PC-3 (cell line): ENCODE results near the gene PTGS1. TPM values are rescaled to one million over a fixed set of nuclear protein-coding genes. Genes with fewer than 3 reads are reported as not detected.

Experiments
- ATAC-seq: fragments of 200-7000 bp; cut with Tn5 transposase; 2 replicates; pipeline ENCODE4 v1.9.1; 2020; ENCODE audit warnings: mild to moderate bottlenecking, moderate library complexity
- BruUV-seq: library from RNA; stranded (reverse); fragments of 400-500 nt; replicated peaks from 2 replicates; lab custom pipeline; 2021; lab: Mats Ljungman, UMichigan
- CTCF ChIA-PET: fragments of 300-600 bp; sonication (Branson Sonifier 250); formaldehyde crosslinking; loops from one replicate; lab custom pipeline; 2022; ENCODE audit warnings: antibody characterized with exemption; lab: Charles Lee
- POLR2A ChIA-PET: fragments of 300-600 bp; sonication (Branson Sonifier 250); formaldehyde crosslinking; loops from one replicate; lab custom pipeline; 2022; ENCODE audit warnings: antibody characterized with exemption; ENCODE audit not compliant: unreplicated experiment; lab: Charles Lee
- DNase-seq: peaks from one replicate; pipeline ENCODE4 v3.0.0-alpha.2; 2015
- H2AFZ ChIP-seq: fragments of 300-600 bp; sonication (generic); 2 replicates; pipeline ENCODE4 v1.6.0; 2016; ENCODE audit warnings: antibody characterized with exemption, low read length
- H3F3A ChIP-seq: fragments of 300-600 bp; sonication (generic); one replicate; pipeline ENCODE4 v1.6.0; 2017; ENCODE audit warnings: antibody characterized with exemption, low read length, control low read depth, mild to moderate bottlenecking; ENCODE audit not compliant: unreplicated experiment
- H3K27ac ChIP-seq: fragments of 300-600 bp; sonication (generic); 2 replicates; pipeline ENCODE4 v1.5.1; 2016; ENCODE audit warnings: mild to moderate bottlenecking, low read length
- H3K27me3 ChIP-seq: fragments of 300-600 bp; sonication (generic); 2 replicates; pipeline ENCODE4 v1.6.1; 2016; ENCODE audit warnings: low read length, mixed read lengths
- H3K36me3 ChIP-seq: fragments of 300-600 bp; sonication (generic); 2 replicates; pipeline ENCODE4 v1.6.1; 2016; ENCODE audit warnings: low read depth, mixed run types, low read length, mixed read lengths
- H3K4me1 ChIP-seq: fragments of 300-600 bp; sonication (generic); 2 replicates; pipeline ENCODE4 v1.5.1; 2016; ENCODE audit warnings: low read length; ENCODE audit not compliant: insufficient read depth
- H3K4me2 ChIP-seq: fragments of 300-600 bp; sonication (generic); 2 replicates; pipeline ENCODE4 v1.6.0; 2016; ENCODE audit warnings: low read length
- H3K4me3 ChIP-seq: fragments of 300-600 bp; sonication (generic); 2 replicates; pipeline ENCODE4 v1.5.1; 2016; ENCODE audit warnings: mild to moderate bottlenecking, low read length, mixed read lengths
- H3K79me2 ChIP-seq: fragments of 300-600 bp; sonication (generic); 2 replicates; pipeline ENCODE4 v1.6.1; 2017; ENCODE audit warnings: low read length, mixed read lengths
- H3K9ac ChIP-seq: fragments of 300-600 bp; sonication (generic); 2 replicates; pipeline ENCODE4 v1.6.0; 2016; ENCODE audit warnings: mild to moderate bottlenecking, low read length
- H3K9me2 ChIP-seq: fragments of 300-600 bp; sonication (generic); replicated peaks from 2 replicates; pipeline ENCODE4 v1.6.1; 2016; ENCODE audit warnings: mixed run types, low read length, mixed read lengths
- H3K9me3 ChIP-seq: fragments of 300-600 bp; sonication (generic); 2 replicates; pipeline ENCODE4 v1.6.1; 2016; ENCODE audit warnings: low read length, mixed read lengths
- H4K20me1 ChIP-seq: fragments of 300-600 bp; sonication (generic); 2 replicates; pipeline ENCODE4 v1.6.1; 2016; ENCODE audit warnings: low read length, mixed read lengths
- CTCF ChIP-seq: fragments of 300-600 bp; sonication (generic); conservative IDR thresholded peaks from 2 replicates; pipeline ENCODE4 v1.5.1; 2017; ENCODE audit warnings: antibody characterized with exemption, low read depth, mild to moderate bottlenecking, low read length
- EZH2 ChIP-seq: fragments of 300-600 bp; sonication (generic); IDR thresholded peaks from one replicate; pipeline ENCODE4 v1.6.1; 2017; ENCODE audit warnings: antibody characterized with exemption, mild to moderate bottlenecking, low read length; ENCODE audit not compliant: unreplicated experiment
- EZH2phosphoT487 ChIP-seq: fragments of 300-600 bp; sonication (generic); IDR thresholded peaks from 2 replicates; pipeline ENCODE4 v1.6.1; 2018; ENCODE audit warnings: mild to moderate bottlenecking, antibody characterized with exemption, low read length, borderline replicate concordance
- intact Hi-C: fragments of 100-400 bp; cut with micrococcal nuclease; formaldehyde crosslinking; loops from 2 replicates; pipeline ENCODE4 v1.9.0; 2023
- total RNA-seq: library from RNA; depleted of rRNA; stranded (reverse); fragments of >200 nt; gene quantifications from 2 replicates; pipeline ENCODE4 v1.2.3, GENCODE V29; 2014

The PTGS1 gene
- total RNA-seq, 1 experiment from 2014 or later = 0.44 TPM

GRCh38 chr9:122331523-122331927 lies 39.3 kb upstream of the PTGS1 start:
- ATAC-seq (no peak), DNase-seq (no peak)
- ChIA-PET POLR2A (no interaction called here), CTCF (no interaction called here)
- Histone ChIP-seq H3K9me3 (no peaks in the 10 kb centered on the region), H3K4me2 (no peak overlapping the region), H3K9ac (no peak overlapping the region), H3K36me3 (no peaks in the 10 kb centered on the region), H3K27ac (no peak overlapping the region), H3F3A (no peaks in the 10 kb centered on the region), H3K79me2 (no peaks in the 10 kb centered on the region), H3K9me2 (no peaks in the 10 kb centered on the region), H3K27me3 (no peaks in the 10 kb centered on the region), H3K4me3 (no peak overlapping the region), H2AFZ (no peak overlapping the region), H4K20me1 (no peaks in the 10 kb centered on the region), H3K4me1 (no peaks in the 10 kb centered on the region)
- intact Hi-C loops = no loop called here
- TF ChIP-seq EZH2 = no peak
- no peak for TF ChIP-seq EZH2phosphoT487
- TF ChIP-seq CTCF = no peak
- no TSS peak for BruUV-seq

- no peaks in the 10 kb centered on the region for H3K36me3 ChIP-seq
- H3K4me1 ChIP-seq = no peaks in the 10 kb centered on the region
- H3K4me3 ChIP-seq = no peak overlapping the region
- no peak overlapping the region for H3K9ac ChIP-seq
- H3K79me2 ChIP-seq = no peaks in the 10 kb centered on the region
- H4K20me1 ChIP-seq = no peaks in the 10 kb centered on the region
- BruUV-seq = no TSS peak
- H3K9me3 ChIP-seq = no peaks in the 10 kb centered on the region
- H3K4me2 ChIP-seq = no peak overlapping the region
- H2AFZ ChIP-seq = no peak overlapping the region
- no peak overlapping the region for H3K27ac ChIP-seq
- H3K27me3 ChIP-seq = no peaks in the 10 kb centered on the region
- POLR2A ChIA-PET = no interaction called here
- ATAC-seq = no peak
- DNase-seq = no peak
- H3F3A ChIP-seq = no peaks in the 10 kb centered on the region
- TF ChIP-seq EZH2phosphoT487 (no peak), EZH2 (no peak), CTCF (no peak)
- no peaks in the 10 kb centered on the region for H3K9me2 ChIP-seq
- intact Hi-C loops = no loop called here
- CTCF ChIA-PET = no interaction called here
Observed at GRCh38 chr9:122332083-122332482, 38.7 kb upstream of the PTGS1 start.

- no peaks in the 10 kb centered on the region for H3K9me3 ChIP-seq
- H3K4me1 ChIP-seq = no peaks in the 10 kb centered on the region
- ChIA-PET CTCF (no interaction called here), POLR2A (no interaction called here)
- no peak overlapping the region for H3K4me2 ChIP-seq
- ATAC-seq (no peak), DNase-seq (no peak)
- TF ChIP-seq CTCF (no peak), EZH2 (no peak)
- H3F3A ChIP-seq = no peaks in the 10 kb centered on the region
- no peaks in the 10 kb centered on the region for H3K27me3 ChIP-seq
- no peak overlapping the region for H3K9ac ChIP-seq
- no peak overlapping the region for H3K4me3 ChIP-seq
- no peak overlapping the region for H3K27ac ChIP-seq
- intact Hi-C loops = no loop called here
- H2AFZ ChIP-seq = no peak overlapping the region
- H4K20me1 ChIP-seq = no peaks in the 10 kb centered on the region
- no peaks in the 10 kb centered on the region for H3K9me2 ChIP-seq
- BruUV-seq = no TSS peak
- H3K36me3 ChIP-seq = no peaks in the 10 kb centered on the region
- no peaks in the 10 kb centered on the region for H3K79me2 ChIP-seq
Observed at GRCh38 chr9:122332644-122333043, 38.2 kb upstream of the PTGS1 start.
